Pancreas (tissue), 10 donors: Measurements from ENCODE around the gene ASB6. TPM values are rescaled to one million over a fixed set of nuclear protein-coding genes. Genes with fewer than 3 reads are reported as not detected.

Experiments used
- ATAC-seq, 4 donors: fragments of 200-7000 bp; cut with Tn5 transposase; one replicate each; pipeline versions ENCODE4 v1.8.0 to v1.9.1; 2020; ENCODE audit warnings: mild to moderate bottlenecking in 4 of 4, moderate library complexity in 4 of 4
- DNase-seq, 6 donors: peaks; one replicate each; pipeline ENCODE4 v3.0.0-alpha.2; 2020
- FAIRE-seq: peaks from 2 replicates; lab custom pipeline; 2012; peaks lifted over from hg19 to GRCh38; lab: Jason Lieb, UNC
- H3K27ac ChIP-seq, 4 donors: fragments of 200-600 bp; sonication (generic); 1 replicate in 3 of 4; 2 replicates in 1 of 4; pipeline versions ENCODE4 v1.5.0 to v1.8.0; 2020
- H3K27me3 ChIP-seq, 4 donors: fragments of 200-600 bp; one replicate each; pipeline ENCODE4 v1.8.0; 2021
- H3K36me3 ChIP-seq, 3 donors: fragments of 200-600 bp; sonication (generic) in 1 of 3; one replicate each; pipeline versions ENCODE4 v1.5.0 to v1.8.0; 2020 to 2021
- H3K4me1 ChIP-seq, 3 donors: fragments of 200-600 bp; one replicate each; pipeline ENCODE4 v1.8.0; 2021
- H3K4me3 ChIP-seq, 4 donors: fragments of 200-600 bp; sonication (generic) in 2 of 4; one replicate each; pipeline versions ENCODE4 v1.5.0 to v1.8.0; 2020 to 2021
- H3K9me3 ChIP-seq, 4 donors: fragments of 200-600 bp; one replicate each; pipeline ENCODE4 v1.8.0; 2021
- WGBS, 2 donors: extraction: QIAGEN DNeasy Blood & Tissue Kit; methylation state at CpG; one replicate each; pipeline ENCODE4 v1.1.7; 2013; 5-methylcytosine and 5-hydroxymethylcytosine counted together
- intact Hi-C, 3 donors: fragments of 100-400 bp; cut with DNase I; formaldehyde crosslinking; loops; one replicate each; pipeline versions ENCODE4 v1.11.1 to v1.14.2; 2022
- polyA plus RNA-seq, 2 donors: library from polyadenylated mRNA; stranded (reverse); fragments of 200-250 nt; gene quantifications; one replicate each; pipeline ENCODE4 v1.2.3, GENCODE V29; 2013
- total RNA-seq, 6 donors: library from RNA; stranded (reverse); fragmentation: NEBNext Ultra II Directional in 4 of 6; extraction: Animal tissue kit (Norgen Biotek cat#: 25700) in 4 of 6; gene quantifications; one replicate each; pipeline versions ENCODE4 v1.2.1 to v1.2.4, GENCODE V29; 2021 to 2023
- TF ChIP-seq, protein P1 (sequence below), 4 donors: fragments of 200-600 bp; sonication (generic) in 3 of 4; IDR thresholded peaks; one replicate each; pipeline versions ENCODE4 v1.5.0 to v1.8.0; 2021; ENCODE audit warnings: antibody characterized with exemption in 4 of 4
- donor health status: healthy with polysubstance abuse.
- donor health status: DM: no; HTN: no; CAD: no; lungs with moderate emphysema.
- donor health status: DM: no; HTN: no; CAD: no.
- donor health status: control.
- donor health status: control.
- donor health status: Bipolar disorder and iron deficiency.
- donor health status: DM: yes; HTN: yes; CAD: no.
- donor health status: DM: no; HTN: no; CAD: no.
- donor health status: DM: no; HTN: no; CAD: no.
- donor health status: DM: yes; HTN: yes; CAD: no.

ASB6 gene
- total and polyA plus RNA-seq, 8 donors: 6.3 to 23.7 (median 9.0) TPM

DNA sequence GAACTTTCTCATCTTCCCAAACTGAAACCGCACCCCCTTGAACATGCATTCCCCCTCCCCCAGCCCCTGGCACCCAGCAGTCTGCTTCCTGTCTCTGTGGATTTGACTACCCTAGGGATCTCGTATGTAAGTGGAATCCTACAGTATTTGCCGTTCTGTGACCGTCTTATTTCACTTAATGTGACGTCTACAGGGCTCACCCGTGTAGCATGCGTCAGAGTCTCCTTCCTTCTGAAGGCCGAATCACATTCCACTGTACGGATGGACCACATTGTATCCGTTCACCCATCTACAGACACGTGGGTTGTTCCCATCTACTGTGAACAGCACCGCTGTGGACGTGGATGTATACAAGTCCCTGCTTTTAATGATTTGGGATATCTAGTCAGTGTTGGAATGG, 28.0 kb upstream of the ASB6 start:
- no peak for ATAC-seq
- 69 to 71% methylated on average over 13 of the region's 13 CpGs for WGBS, 2 donors
- no peak for DNase-seq
- TF ChIP-seq, protein P1, sequence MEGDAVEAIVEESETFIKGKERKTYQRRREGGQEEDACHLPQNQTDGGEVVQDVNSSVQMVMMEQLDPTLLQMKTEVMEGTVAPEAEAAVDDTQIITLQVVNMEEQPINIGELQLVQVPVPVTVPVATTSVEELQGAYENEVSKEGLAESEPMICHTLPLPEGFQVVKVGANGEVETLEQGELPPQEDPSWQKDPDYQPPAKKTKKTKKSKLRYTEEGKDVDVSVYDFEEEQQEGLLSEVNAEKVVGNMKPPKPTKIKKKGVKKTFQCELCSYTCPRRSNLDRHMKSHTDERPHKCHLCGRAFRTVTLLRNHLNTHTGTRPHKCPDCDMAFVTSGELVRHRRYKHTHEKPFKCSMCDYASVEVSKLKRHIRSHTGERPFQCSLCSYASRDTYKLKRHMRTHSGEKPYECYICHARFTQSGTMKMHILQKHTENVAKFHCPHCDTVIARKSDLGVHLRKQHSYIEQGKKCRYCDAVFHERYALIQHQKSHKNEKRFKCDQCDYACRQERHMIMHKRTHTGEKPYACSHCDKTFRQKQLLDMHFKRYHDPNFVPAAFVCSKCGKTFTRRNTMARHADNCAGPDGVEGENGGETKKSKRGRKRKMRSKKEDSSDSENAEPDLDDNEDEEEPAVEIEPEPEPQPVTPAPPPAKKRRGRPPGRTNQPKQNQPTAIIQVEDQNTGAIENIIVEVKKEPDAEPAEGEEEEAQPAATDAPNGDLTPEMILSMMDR (IDR thresholded peaks at IDR 0.05): no peak
- peaks cover 0 to 5% (median 0%) of the 10 kb centered on the region in 4 donors for H3K27me3 ChIP-seq
- FAIRE-seq: no peak
- no peaks in the 10 kb centered on the region for H3K36me3 ChIP-seq
- intact Hi-C loops: no loop called here
- H3K9me3 ChIP-seq: no peaks in the 10 kb centered on the region
- H3K4me1 ChIP-seq: no peaks in the 10 kb centered on the region
- no peak overlapping the region for H3K27ac ChIP-seq
- no peak overlapping the region for H3K4me3 ChIP-seq

DNA sequence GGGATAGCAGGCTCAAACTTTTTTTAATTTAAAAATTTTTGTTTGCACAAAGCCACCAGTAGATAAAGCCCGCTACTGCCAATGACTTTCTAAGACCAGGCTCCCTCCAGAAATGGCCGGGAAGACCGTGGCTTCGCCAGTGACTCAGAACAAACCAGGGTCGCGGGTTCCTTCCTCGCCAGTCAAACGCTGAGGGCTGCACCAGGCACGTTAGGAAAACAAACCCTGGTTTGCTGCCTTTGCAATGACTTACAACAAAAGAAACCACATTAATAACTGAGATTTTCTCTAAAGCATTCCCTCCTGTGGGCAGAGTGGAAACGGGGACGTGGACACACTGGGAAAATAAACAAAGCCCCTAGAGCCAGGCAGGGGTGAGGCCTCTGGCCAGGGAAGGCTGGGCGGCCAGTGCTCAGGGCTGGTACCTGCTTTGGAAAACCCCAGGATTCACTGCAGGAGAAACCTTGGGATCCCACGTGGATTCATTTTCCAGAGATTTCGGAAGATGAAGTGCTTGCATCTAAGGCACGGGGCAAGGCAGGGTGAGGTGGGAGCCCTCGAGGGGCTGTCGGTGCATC, 27.3 kb upstream of the ASB6 start:
- no peak overlapping the region for H3K27ac ChIP-seq
- no peaks in the 10 kb centered on the region for H3K36me3 ChIP-seq
- peaks cover 0 to 5% (median 0%) of the 10 kb centered on the region in 4 donors for H3K27me3 ChIP-seq
- no peak for DNase-seq
- intact Hi-C loops: no loop called here
- no peak overlapping the region for H3K4me3 ChIP-seq
- H3K4me1 ChIP-seq: no peaks in the 10 kb centered on the region
- FAIRE-seq: no peak
- TF ChIP-seq, protein P1 (IDR thresholded peaks at IDR 0.05): no peak
- WGBS, 2 donors: 34 to 41% methylated on average over 17 of the region's 17 CpGs
- H3K9me3 ChIP-seq: no peaks in the 10 kb centered on the region
- ATAC-seq: no peak

GRCh38 chr9:129667850-129668249, 25.9 kb upstream of the ASB6 start:
- Histone ChIP-seq H3K36me3 (no peaks in the 10 kb centered on the region), H3K27me3 (peaks cover 0 to 5% (median 0%) of the 10 kb centered on the region in 4 donors), H3K4me3 (no peak overlapping the region), H3K9me3 (no peaks in the 10 kb centered on the region), H3K27ac (no peak overlapping the region), H3K4me1 (no peaks in the 10 kb centered on the region)
- ATAC-seq (no peak), FAIRE-seq (no peak), DNase-seq (no peak)
- intact Hi-C loops: no loop called here
- WGBS, 2 donors: 76 to 77% methylated on average over 9 of the region's 9 CpGs
- TF ChIP-seq, protein P1 (IDR thresholded peaks at IDR 0.05): no peak

DNA sequence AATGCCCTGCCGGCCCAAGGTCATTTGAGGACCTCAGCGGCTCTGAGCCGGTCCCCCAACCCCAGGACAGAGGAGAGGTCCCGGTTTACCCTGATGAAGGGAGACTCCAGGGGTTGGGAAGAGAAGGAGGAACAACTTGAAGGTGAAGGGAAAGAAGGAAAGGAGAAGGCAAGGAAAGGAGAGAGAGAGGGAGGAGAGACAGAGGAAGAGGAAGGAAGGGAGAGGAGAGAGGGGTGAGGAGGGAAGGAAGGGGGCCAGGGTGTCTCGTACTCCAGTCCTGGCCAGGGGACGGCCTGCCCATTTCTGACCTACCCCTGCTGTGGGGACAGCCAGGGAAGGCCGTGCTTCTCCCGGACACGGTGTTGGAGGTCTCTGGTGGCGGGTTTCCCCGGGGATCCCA, 25.4 kb upstream of the ASB6 start:
- FAIRE-seq (no peak), DNase-seq (no peak), ATAC-seq (no peak)
- Histone ChIP-seq H3K36me3 (no peaks in the 10 kb centered on the region), H3K27me3 (peaks cover 0 to 5% (median 0%) of the 10 kb centered on the region in 4 donors), H3K4me1 (no peaks in the 10 kb centered on the region), H3K9me3 (no peaks in the 10 kb centered on the region), H3K27ac (no peak overlapping the region), H3K4me3 (no peak overlapping the region)
- TF ChIP-seq, protein P1 (IDR thresholded peaks at IDR 0.05): no peak
- WGBS, 2 donors: 72 to 79% methylated on average over 11 of the region's 11 CpGs
- intact Hi-C loops: no loop called here

DNA sequence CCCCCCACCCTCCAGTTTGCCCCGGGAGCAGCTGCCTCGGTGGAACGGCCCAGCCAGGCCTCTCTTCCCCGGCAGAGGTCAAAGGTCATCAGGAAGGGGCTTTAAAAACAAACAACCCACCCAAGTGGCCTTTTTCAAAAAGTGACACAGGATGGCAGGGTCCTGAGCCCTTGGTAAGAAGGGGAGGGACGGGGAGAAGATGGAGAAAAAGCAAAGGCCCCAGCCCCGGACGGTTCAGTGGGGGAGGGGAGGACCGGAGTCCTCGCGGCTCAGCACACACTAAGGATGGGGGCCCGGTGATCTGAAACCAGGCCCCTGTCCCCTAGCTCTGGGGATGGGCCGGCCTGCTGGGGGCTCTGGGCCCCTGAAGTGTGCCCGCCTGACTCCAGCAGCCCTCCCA, 24.6 kb upstream of the ASB6 start:
- H3K27ac ChIP-seq: no peak overlapping the region
- DNase-seq (no peak), ATAC-seq (no peak), FAIRE-seq (no peak)
- WGBS, 2 donors: 19 to 26% methylated on average over 13 of the region's 13 CpGs
- H3K27me3 ChIP-seq: peaks cover 0 to 5% (median 0%) of the 10 kb centered on the region in 4 donors
- no peaks in the 10 kb centered on the region for H3K36me3 ChIP-seq
- no peaks in the 10 kb centered on the region for H3K4me1 ChIP-seq
- no peaks in the 10 kb centered on the region for H3K9me3 ChIP-seq
- intact Hi-C loops: no loop called here
- TF ChIP-seq, protein P1 (IDR thresholded peaks at IDR 0.05): no peak
- no peak overlapping the region for H3K4me3 ChIP-seq
